ENCODE data around the gene NCAM2.

Gene NCAM2

DNA sequence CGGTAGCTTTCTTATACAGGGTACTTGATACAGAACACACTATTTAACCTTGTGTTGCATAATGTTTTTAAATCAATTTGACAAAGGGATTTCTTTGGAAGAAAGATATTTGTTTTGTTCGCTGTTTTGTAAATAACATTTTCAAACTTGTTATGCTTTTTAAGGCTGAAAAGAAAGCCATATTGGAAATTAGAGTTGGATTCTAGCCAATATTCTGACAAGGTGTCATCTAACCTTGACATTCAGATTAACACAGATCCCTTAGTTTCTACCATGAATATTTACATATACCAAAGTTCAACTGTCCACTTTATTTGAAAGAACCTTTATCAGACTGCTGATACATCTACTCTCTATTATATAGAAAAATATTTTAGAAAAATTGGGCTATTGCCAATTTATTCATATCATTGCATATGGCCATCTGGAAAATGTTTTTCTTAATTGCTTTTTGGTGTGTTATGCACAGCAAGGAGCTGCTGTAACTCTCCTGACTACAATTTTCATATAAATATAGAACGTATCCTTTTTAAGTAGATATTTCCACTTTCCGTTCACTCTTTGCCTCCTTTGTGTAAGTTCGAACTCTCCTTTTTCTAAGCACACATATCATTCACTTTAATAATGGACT, 206.3 kb downstream of the NCAM2 start:
- no peak for DNase-seq

DNA sequence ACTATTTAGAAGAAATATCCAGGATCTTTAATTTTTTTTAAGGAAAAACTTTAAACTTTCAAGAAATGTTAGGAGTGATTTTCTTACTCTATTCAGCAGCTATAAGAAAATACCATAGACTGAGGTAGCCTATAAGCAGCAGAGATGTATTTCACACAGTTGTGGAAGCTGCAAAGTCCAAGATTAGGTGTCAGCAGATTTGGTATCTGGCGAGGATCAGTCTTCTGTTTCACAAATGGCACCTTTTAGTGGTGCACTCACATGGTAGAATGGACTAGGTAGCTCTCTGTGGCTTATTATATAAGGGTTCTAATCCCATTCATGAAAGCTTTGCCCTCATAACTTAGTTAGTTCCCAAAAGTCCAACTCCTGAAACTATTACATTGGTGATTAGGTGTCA, 207.4 kb downstream of the NCAM2 start:
- no peak for DNase-seq

DNA sequence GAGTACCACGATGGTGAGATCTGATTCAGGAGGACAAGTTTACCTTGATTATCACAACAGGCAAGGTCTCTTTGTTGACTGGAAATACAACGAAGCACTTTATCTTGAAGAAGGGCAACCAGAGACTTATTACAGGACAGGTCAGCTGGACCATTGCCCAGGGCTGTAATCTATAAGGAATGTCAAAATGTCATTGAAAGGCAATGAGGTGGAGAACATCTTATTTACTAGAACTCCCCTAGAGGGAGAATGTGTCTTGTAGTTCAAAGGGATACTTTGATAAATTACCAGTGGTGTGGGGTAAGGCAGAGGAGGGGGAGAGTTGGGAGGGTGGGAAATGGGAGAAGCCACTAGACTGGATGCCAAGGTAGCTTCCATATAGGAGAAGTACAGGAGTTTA, 212.3 kb downstream of the NCAM2 start:
- no peak for DNase-seq

DNA sequence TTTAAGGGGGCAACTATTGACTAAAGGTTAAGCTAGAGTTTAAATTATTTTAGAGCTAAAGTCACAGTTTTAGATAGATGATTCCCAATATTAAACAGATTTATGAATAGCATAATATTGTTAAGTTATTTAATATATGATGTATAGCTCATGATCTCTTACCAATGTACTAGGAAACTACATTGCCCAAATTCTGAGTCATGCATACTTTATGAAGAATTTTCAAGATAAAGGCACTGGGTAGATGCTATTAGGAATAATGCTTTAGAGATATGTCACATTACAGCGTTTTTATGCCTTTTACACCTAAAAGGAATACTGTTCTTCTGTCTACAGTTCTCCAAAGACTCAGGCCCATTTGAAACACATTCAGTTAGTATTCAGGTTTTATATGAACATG, 215.1 kb downstream of the NCAM2 start:
- DNase-seq, result no peak

DNA sequence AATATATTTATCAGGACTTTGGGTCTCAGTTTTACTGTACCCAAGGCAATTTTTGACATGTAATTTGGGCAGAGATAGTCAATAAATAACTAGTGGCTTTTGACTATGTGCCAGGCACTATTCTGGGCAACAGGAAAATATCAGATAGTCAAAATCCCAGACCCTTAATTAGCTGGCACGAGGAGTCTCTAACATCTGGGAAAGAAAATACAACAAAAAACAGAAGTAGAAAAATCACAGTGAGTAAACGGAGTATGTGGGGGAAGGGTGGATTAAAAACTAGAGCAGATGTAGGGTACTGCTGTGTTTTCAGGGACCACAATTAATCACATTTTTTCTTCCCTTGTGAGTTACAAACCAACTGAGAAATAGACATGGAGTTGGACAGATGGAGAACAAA, 217.8 kb downstream of the NCAM2 start:
- no peak for DNase-seq

DNA sequence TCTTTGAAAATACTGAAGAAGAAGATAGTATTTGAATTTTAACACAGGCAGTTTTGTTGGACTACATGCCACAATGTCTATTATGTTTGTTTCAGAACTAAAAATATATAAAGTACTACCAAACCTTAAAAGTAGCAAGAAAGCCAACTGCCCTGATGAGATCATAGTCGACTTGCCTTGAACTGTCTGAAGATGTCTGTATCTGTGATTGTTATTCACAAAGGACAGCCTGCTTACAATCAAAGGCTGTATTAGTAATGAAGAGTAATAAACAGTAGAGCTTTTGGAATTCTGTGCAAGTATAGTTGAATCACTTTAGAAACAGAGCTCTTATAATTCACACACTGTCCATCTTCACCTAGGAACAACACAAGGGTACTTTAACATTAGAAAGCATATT, 228.3 kb downstream of the NCAM2 start:
- no peak for DNase-seq

DNA sequence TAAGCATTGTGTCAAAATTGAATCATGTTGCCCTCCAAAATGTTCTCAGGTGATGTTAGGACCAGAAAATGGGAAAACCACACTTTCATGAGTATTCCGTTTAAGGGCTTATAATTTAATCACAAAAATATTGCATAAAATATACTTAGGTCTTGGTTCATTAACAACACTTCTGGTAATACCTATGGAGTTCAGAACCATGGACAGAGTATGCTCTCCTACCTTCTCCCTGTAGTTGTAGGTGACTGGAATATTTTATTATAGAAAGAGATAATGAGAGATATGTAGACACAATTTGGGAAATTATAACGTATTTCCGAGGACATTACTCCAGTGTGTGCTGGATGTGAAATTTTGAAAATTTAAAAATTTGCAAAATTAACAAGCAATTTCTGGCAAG, 232.5 kb downstream of the NCAM2 start:
- DNase-seq, result no peak

DNA sequence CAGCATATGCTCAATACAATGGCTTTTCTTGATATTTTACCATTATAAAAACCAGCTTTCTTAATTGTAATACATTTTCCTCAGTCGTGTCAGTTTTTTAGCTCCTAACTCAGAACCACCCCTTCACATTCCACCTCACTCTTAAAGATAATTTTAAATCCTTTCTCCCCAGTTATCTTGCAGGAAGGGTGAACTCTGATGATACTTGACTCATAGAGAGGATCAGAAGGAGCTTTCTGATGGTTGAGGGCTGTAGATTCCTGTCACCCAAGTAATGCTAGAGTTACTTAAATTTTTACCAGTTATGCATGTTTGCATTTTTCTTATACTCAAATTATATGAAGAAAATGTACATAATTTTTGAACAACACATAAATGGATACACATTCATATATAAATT, 233.7 kb downstream of the NCAM2 start:
- DNase-seq, result no peak

DNA sequence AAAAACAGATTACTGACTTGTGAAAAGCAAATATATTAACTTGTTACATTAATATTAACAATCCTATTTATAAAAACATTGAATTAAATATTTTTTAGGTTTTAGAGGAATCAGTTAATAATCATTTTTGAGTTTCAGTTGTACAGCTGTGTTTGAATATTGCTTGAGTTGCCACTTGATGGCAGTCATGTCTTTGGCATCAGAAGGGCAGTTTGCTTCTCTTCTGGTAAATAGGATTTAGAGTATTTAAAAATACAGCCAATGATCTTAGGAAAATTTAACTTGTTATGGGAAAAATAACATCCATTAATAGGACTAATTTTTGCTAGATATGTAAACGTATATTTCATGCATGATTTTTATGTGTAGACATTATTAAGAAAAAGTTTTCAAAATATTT, 234.1 kb downstream of the NCAM2 start:
- DNase-seq, result peak in 13 of 51 donors; percentile 1 to 37 (median 9)

DNA sequence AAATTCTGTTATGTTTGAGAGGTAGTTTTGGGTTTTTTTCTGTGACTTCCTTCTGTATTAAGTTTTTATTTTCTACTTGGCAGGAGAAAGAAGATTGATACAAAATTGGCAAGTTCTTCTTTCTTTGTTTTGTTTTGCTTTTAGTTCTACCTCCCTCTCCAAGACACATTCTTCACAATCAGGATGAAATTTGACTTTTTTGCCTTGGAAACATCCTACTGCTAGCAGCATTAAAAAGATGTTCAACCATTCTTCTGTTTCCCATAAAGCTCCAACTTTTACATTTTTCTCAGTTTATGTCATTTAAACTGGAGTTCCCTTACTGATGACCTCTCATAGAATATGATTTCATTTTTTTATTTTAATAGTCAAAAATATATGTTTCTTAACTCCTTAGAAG, 234.8 kb downstream of the NCAM2 start:
- DNase-seq, result no peak

DNA sequence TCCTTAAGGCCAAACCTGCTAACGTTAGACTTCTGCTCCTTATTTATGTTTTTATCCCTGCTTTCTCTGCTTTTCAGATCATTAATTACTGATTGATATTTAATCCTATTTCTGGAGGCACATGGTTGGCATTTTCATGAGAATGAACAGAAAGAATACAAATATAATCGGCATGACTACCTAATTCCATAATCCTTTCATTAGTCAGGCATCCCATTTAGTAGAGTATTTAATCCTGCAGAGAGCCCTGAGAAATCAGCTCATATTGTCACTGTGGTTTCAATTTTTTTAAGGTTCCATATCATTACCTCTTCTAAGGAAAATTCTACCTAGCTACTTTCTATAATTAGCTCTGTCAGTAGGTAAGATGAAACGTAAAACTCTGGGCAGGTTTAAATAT, 238.8 kb downstream of the NCAM2 start:
- no peak for DNase-seq

DNA sequence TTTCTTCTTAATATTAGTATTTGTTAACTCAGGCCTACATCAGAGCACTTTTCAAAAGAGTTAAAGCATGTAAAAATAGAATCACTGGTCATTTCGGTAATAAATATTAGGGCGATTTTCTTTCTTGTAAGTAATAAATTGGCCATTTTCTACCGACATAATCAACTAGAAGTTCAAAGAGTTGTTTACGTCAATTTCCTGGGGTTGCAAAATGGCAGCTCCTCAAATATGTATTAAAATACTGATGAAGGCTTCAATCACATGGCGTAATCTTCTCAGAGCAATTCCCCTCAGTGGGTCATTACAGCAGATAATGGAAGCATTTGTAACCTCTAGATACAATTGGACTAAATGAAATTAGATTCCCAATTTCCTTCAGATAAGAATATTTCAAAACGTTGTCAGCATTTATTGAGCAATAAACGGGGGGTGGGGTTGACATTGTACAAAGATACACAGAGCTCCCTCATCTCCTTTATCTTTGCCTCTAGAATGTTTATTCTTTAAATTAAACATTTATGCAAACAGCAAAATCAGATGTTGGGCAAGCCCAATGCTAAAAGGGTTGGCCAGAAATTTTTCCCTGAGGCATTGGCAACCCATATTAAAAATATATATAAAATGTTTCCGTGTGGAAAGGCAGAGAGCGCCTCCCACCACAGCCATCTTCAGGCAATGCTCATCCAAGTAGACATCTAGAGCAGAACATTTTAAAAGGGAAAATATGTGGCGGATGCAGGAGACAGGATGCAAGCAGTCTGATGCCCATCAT, 240.6 kb downstream of the NCAM2 start:
- DNase-seq, result no peak

DNA sequence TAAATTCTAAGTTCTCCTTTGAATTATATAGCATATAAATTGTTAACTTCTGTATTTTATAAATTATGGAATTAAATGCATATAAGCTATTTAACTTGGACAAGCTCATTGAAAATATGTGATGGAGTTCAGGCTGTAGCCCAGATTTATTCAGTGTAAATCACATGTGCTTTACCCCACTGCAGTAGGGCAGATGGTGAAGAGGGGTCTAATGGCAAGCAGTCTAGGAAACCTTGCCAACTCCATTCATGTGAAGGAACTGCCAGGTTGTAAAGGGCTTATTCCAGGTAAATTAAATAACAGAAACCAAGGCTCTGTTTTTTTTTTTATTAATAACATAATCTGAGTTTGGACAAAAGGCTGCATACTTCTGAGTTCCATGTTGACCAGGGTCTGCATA, 243.2 kb downstream of the NCAM2 start:
- DNase-seq, result no peak

DNA sequence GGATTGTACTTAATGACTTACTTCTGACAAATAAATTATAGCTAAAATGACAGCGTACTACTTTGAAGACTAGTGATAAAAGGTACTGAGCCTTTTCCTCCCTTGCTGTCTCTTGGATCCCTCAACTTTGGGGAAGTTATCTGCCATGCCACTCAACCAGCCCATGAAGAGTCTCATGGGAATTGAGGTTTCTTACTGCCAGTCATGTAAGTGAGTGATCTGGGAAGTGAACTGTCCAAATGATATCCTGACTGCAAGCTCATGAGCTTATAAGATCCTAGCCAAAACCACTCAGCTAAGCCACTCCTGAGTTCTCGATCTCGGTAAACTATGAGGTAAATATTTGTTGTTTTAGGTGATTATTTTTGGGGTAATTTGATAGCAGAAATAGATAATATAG, 247.8 kb downstream of the NCAM2 start:
- DNase-seq, result no peak

DNA sequence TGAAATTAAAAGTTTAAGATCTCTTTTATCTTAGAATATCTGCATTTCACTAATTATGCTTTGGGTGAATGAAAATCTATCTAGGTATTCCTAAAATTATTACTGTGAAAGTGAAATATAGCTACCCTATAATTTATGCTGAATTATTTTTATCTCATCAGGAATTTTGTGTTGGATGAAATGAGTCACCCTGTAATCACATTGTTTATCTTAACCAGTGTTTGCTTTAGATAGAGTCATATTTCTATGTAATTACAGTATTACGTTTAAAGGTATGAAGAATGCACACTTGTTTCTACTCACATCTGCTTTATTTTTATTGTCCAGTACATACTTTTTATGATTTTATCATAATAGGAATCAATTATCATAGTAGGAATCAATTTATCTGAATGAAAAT, 249.2 kb downstream of the NCAM2 start:
- DNase-seq, result no peak

DNA sequence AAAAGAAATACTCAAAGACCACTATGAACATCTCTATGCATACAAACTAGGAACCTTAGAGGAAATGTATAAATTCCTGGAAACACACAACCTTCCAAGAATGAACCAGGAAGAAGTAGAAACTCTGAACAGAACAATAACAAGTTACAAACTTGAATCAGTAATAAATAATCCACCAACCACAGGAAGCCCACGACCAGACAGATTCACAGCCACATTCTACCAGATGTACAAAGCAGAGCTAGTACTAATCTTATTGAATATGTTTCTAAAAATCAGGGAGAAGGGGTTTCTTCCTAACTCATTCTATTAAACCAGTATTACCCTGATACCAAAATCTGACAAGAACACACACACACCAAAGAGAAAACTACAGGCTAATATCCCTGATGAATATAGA, 263.8 kb downstream of the NCAM2 start:
- DNase-seq, result no peak

DNA sequence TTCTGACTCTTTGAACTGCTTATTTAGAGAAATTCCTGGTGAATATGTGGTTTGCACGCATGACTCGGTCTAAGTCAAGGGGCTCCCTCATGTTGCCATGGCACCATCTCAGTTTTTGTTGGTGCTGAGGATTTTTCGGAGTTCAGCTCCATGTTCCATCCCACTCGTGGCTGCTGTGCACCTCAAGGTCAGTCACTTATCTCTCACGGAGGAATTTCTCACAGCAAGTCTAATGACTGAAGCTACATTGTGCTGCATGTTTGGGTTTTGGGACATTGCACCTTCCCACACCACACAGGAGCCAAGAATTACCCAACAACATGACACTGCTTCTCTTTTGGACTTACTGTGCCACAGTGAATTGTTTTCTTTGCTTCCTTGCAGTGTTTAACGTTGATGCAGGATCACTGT, 269.9 kb downstream of the NCAM2 start:
- peak in 3 of 51 donors; percentile 2 to 15 (median 5) for DNase-seq

DNA sequence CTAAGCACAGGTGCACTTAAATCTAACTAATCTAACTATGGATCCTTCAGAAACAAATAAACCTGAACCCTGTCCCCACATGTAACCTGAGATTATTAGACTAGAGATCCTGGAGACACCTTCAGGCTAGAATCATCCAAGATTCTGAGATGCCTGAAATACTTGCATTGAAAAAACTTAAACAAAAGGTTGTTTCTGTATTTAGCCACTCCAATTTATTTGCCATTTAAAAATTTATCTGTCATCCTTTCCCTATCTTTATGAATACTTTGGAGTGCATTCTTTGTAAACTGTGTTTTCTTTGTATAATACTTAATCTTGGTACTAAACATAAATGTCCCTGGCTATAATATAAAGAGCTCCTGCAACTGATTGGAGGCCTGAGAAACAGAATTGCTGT, 270.7 kb downstream of the NCAM2 start:
- DNase-seq, result no peak

DNA sequence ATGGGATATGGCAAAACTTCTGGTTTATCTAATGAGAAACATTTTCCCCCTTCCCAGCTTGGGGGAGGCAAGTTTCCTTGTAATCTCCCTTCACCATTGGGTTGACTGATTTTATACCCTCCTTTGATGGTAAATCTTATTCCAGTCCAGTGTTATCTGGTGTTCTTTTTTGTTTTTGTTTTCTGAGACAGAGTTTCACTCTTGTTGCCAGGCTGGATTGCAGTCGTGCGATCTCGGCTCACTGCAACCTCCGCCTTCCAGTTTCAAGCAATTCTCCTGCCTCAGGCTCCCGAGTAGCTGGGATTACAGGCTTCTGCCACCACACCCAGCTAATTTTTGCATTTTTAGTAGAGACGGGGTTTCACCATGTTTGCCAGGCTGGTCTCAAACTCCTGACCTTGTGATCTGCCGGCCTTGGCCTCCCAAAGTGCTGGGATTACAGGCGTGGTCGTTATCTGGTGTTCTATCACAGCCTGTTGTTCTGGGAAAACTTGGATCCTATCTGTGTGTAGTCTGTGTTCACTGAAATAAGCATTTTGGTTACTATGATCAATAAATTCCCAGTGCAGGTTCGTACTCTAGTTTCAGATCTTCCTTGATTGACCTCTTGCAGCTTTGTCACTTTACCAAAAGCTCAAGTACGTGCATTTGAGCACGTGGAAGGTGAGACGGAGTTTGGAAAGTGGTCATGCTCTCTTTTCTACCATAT, 281.1 kb downstream of the NCAM2 start:
- no peak for DNase-seq

DNA sequence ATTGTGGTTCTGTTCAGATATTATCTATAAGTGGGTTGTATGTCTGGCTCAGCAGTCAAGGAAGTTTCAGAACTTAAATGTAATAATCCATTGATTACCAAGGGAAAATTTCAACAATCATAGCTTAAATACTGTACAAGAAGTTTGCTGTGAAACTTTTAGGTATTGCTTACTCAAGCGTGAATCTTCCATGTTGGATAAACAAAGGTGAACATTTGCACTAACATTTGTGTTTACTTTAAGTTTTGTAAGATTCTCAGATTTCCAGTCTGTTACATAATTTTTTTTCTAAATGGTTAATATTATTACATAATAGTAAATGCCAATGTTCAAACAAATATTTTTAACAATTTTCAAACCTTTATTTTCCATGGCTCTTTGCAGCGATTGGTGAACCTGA, 285.6 kb downstream of the NCAM2 start:
- DNase-seq, result no peak

DNA sequence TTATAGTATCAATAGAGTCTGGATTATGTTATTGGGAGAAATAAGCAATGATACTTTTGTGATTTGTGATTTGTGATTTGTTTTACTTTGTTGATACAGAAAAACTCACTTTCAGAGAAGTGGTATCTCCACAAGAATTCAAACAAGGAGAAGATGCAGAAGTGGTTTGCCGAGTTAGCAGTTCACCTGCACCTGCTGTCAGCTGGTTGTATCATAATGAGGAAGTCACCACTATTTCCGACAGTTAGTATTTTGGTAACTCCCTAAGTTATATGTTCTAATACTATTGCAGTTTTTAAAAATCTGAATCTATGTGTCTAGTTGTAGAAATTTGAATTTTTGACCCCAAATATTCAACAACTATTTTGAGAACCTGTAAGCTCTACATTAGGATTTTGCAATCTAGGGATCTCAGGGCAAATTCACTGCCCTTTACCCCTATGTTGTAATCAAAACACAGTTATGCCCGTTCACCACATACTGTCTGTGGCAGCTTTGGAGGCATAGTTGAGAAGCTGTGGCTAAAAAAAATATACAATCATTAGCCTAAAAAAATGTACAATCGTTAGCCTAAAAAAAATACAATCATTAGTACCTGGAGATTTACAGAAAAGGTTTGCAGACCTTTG, 288.1 kb downstream of the NCAM2 start:
- DNase-seq, result no peak

DNA sequence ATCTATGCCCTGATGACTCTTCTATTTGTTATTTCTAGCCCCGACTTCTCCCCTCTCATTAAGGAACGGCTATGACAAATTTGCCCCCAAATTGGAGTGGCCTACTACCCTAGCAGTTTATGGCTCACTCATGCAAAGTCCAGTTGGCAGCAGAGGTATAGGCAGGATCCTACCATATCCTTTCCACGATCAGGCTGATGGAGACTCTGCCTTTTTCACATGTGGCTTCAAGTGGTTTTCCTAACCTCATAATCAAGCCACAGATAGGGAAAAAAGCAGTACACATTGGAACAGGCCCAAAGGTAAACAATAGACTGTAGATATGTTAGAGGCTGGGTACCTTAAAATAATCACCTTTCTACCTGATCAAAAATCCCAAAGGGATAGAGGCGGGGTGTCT, 292.5 kb downstream of the NCAM2 start:
- DNase-seq, result no peak

Measured in hypothalamus (tissue), 51 donors.